H1 (cell line): Measurements from ENCODE around the gene XPOT.

Experiments
- ATF2 ChIP-seq: IDR thresholded peaks from 2 replicates; pipeline ENCODE4 v1.6.1; 2012; ENCODE audit warnings: low read length, inconsistent platforms
- CHD2 ChIP-seq: IDR thresholded peaks from 2 replicates; pipeline ENCODE4 v1.6.1; 2012; ENCODE audit warnings: low read length, improper control_type of control experiment
- CTCF ChIP-seq, 3 experiments: IDR thresholded peaks; 1 replicate in 2 of 3; 2 replicates in 1 of 3; pipeline versions ENCODE4 v1.5.1 to v1.6.1; 2011; ENCODE audit warnings: low read length in 3 of 3, mild to moderate bottlenecking in 3 of 3, inconsistent platforms in 2 of 3, low read depth in 1 of 3, moderate library complexity in 1 of 3; ENCODE audit not compliant: insufficient read depth in 1 of 3; ENCODE audit errors: control extremely low read depth in 1 of 3
- EGR1 ChIP-seq: IDR thresholded peaks from 2 replicates; pipeline ENCODE4 v1.6.1; 2011; ENCODE audit warnings: low read depth, low read length, borderline replicate concordance
- EZH2 ChIP-seq: fragments of 200-600 bp; sonication (generic); IDR thresholded peaks from 2 replicates; pipeline ENCODE4 v1.7.1; 2012; ENCODE audit warnings: low read depth, mild to moderate bottlenecking, moderate library complexity, low read length, inconsistent platforms; ENCODE audit not compliant: severe bottlenecking
- HDAC6 ChIP-seq: IDR thresholded peaks from one replicate; pipeline ENCODE4 v1.7.1; 2012; ENCODE audit warnings: low read depth, mild to moderate bottlenecking, inconsistent platforms, low read length, moderate library complexity
- JUND ChIP-seq: IDR thresholded peaks from 2 replicates; pipeline ENCODE4 v1.6.1; 2011; ENCODE audit warnings: mild to moderate bottlenecking, improper control_type of control experiment, low read length
- MAFK ChIP-seq: IDR thresholded peaks from 2 replicates; pipeline ENCODE4 v1.6.1; 2012; ENCODE audit warnings: low read depth, mild to moderate bottlenecking, improper control_type of control experiment, low read length
- POLR2A ChIP-seq, 2 experiments: IDR thresholded peaks; 1 replicate in 1 of 2; 2 replicates in 1 of 2; pipeline ENCODE4 v1.6.1; 2011; ENCODE audit warnings: low read depth in 2 of 2, low read length in 2 of 2, mild to moderate bottlenecking in 2 of 2; ENCODE audit errors: control extremely low read depth in 1 of 2
- POLR2AphosphoS5 ChIP-seq: IDR thresholded peaks from 2 replicates; pipeline ENCODE4 v1.6.1; 2011; ENCODE audit warnings: low read depth, low read length
- RAD21 ChIP-seq, 2 experiments: IDR thresholded peaks in 1 of 2; conservative IDR thresholded peaks in 1 of 2; 2 replicates each; pipeline ENCODE4 v1.6.1; 2011; ENCODE audit warnings: low read depth in 2 of 2, low read length in 2 of 2, improper control_type of control experiment in 1 of 2, inconsistent platforms in 1 of 2, mild to moderate bottlenecking in 1 of 2, moderate library complexity in 1 of 2
- SIN3A ChIP-seq, 2 experiments: IDR thresholded peaks in 1 of 2; conservative IDR thresholded peaks in 1 of 2; 2 replicates each; pipeline ENCODE4 v1.6.1; 2011 to 2012; ENCODE audit warnings: low read length in 2 of 2, improper control_type of control experiment in 1 of 2, low read depth in 1 of 2, mild to moderate bottlenecking in 1 of 2
- TAF1 ChIP-seq: IDR thresholded peaks from 2 replicates; pipeline ENCODE4 v1.6.1; 2011; ENCODE audit warnings: mild to moderate bottlenecking, low read depth, low read length
- TCF12 ChIP-seq: IDR thresholded peaks from 2 replicates; pipeline ENCODE4 v1.6.1; 2011; ENCODE audit warnings: low read depth, mild to moderate bottlenecking, low read length

- no peak for TF ChIP-seq EZH2
- TF ChIP-seq POLR2A (IDR thresholded peaks at IDR 0.05; ENCODE audit: control extremely low read depth in 1 of 2, low read depth in 2 of 2, low read length in 2 of 2) = no peak
- no peak for TF ChIP-seq CTCF (IDR thresholded peaks at IDR 0.05; ENCODE audit: control extremely low read depth in 1 of 3, insufficient read depth in 1 of 3, low read depth in 1 of 3, low read length in 3 of 3)
- no peak for TF ChIP-seq HDAC6
- no peak for TF ChIP-seq CHD2
- TF ChIP-seq TCF12 = no peak
- no peak for TF ChIP-seq POLR2AphosphoS5
- TF ChIP-seq ATF2 = no peak
- no peak for TF ChIP-seq TAF1
- TF ChIP-seq RAD21 (IDR thresholded peaks at IDR 0.05 in 1 of 2, conservative IDR thresholded peaks at IDR 0.05 in 1 of 2; ENCODE audit: low read depth in 2 of 2, low read length in 2 of 2) = no peak
- TF ChIP-seq JUND = no peak
- no peak for TF ChIP-seq MAFK
- no peak for TF ChIP-seq EGR1
- TF ChIP-seq SIN3A (conservative IDR thresholded peaks at IDR 0.05 in 1 of 2, IDR thresholded peaks at IDR 0.05 in 1 of 2; ENCODE audit: low read depth in 1 of 2, low read length in 2 of 2) = no peak
Measured at GRCh38 chr12:64428956-64429355, 24.8 kb downstream of the XPOT start.
